Measurements from ENCODE around the gene BORA.
A peak's percentile ranks its signal among the peaks of the same experiment; 100 is the strongest.
"Not testable (repeated sequence)": the region's sequence is repeated elsewhere in the genome, so short reads cannot be mapped to it uniquely, and the experiment has no call there.

BORA gene

GRCh38 chr13:72727417-72728289 is at the start of gene BORA, which contains the start of gene MZT1:
Gene BORA (plus strand): TSS chr13:72727923. CDS start chr13:72728941, 1,018 bp downstream.
Gene MZT1 (minus strand): TSS chr13:72727629. CDS start chr13:72727602, 27 bp downstream.
- peak; percentile 93 for FAIRE-seq
- DNase-seq (ENCODE audit: insufficient read length, low spot score): peak; percentile 83

- FAIRE-seq (no peak), DNase-seq (ENCODE audit: insufficient read length, low spot score) (no peak)
Measured at GRCh38 chr13:72678312-72678711, 49.4 kb upstream of the BORA start.

- no peak for FAIRE-seq
- DNase-seq (ENCODE audit: insufficient read length, low spot score): no peak
Measured at GRCh38 chr13:72680353-72680752, 47.4 kb upstream of the BORA start.

GRCh38 chr13:72686766-72687165 is 41.0 kb upstream of the BORA start:
- DNase-seq (ENCODE audit: insufficient read length, low spot score): no peak
- no peak for FAIRE-seq

GRCh38 chr13:72689181-72689696 is 38.5 kb upstream of the BORA start:
- no peak for DNase-seq (ENCODE audit: insufficient read length, low spot score)
- no peak for FAIRE-seq

GRCh38 chr13:72692884-72693514 is 34.7 kb upstream of the BORA start:
- FAIRE-seq (no peak), DNase-seq (ENCODE audit: insufficient read length, low spot score) (no peak)

GRCh38 chr13:72693832-72694231 is 33.9 kb upstream of the BORA start:
- no peak for FAIRE-seq
- DNase-seq (ENCODE audit: insufficient read length, low spot score): no peak

GRCh38 chr13:72694314-72694713 is 33.4 kb upstream of the BORA start:
- FAIRE-seq: no peak

GRCh38 chr13:72696579-72696978 is 31.1 kb upstream of the BORA start:
- FAIRE-seq (no peak), DNase-seq (ENCODE audit: insufficient read length, low spot score) (peak; percentile 1)

More at GRCh38 chr13:72694314-72694713, 33.4 kb upstream of the BORA start:
- no peak for DNase-seq (ENCODE audit: insufficient read length, low spot score)

- no peak for FAIRE-seq
- no peak for DNase-seq (ENCODE audit: insufficient read length, low spot score)
Measured at GRCh38 chr13:72698164-72698563, 29.6 kb upstream of the BORA start.

- DNase-seq (ENCODE audit: insufficient read length, low spot score): no peak
- no peak for FAIRE-seq
Measured at GRCh38 chr13:72700509-72700908, 27.2 kb upstream of the BORA start.

- no peak for FAIRE-seq
- DNase-seq (ENCODE audit: insufficient read length, low spot score): no peak
Measured at GRCh38 chr13:72716776-72717175, 10.9 kb upstream of the BORA start.

GRCh38 chr13:72726185-72726584 is 1.5 kb upstream of the BORA start:
- DNase-seq (ENCODE audit: insufficient read length, low spot score); FAIRE-seq: not testable (repeated sequence)

GRCh38 chr13:72726726-72727416 is 852 bp upstream of the BORA start:
- FAIRE-seq (no peak), DNase-seq (ENCODE audit: insufficient read length, low spot score) (peak; percentile 10)

GRCh38 chr13:72728290-72728605 is 525 bp downstream of the BORA start:
- FAIRE-seq: no peak
- DNase-seq (ENCODE audit: insufficient read length, low spot score): no peak

GRCh38 chr13:72737033-72737432 is 9.3 kb downstream of the BORA start:
- FAIRE-seq (no peak), DNase-seq (ENCODE audit: insufficient read length, low spot score) (no peak)

GRCh38 chr13:72740015-72740414 is 12.3 kb downstream of the BORA start:
- DNase-seq (ENCODE audit: insufficient read length, low spot score): no peak
- FAIRE-seq: no peak

- DNase-seq (ENCODE audit: insufficient read length, low spot score) (no peak), FAIRE-seq (no peak)
Measured at GRCh38 chr13:72745260-72745659, 17.5 kb downstream of the BORA start.

- DNase-seq (ENCODE audit: insufficient read length, low spot score): no peak
- no peak for FAIRE-seq
Measured at GRCh38 chr13:72751220-72751619, 23.5 kb downstream of the BORA start.

- FAIRE-seq (no peak), DNase-seq (ENCODE audit: insufficient read length, low spot score) (no peak)
Measured at GRCh38 chr13:72754111-72754510, 26.4 kb downstream of the BORA start.
